ENCODE results near the gene ZDHHC24.

GRCh38 chr11:66545701-66546367, at the start of gene ZDHHC24:
- TF ChIP-seq CTCF (IDR thresholded peaks at IDR 0.05) = no peak
- peak in 2 of 4 donors; percentile 71 to 74 for TF ChIP-seq POLR2A (IDR thresholded peaks at IDR 0.05)

All from esophagus squamous epithelium (tissue), 4 donors.